ENCODE data around the gene CAMK2B. TPM values are rescaled to one million over a fixed set of nuclear protein-coding genes. Genes with fewer than 3 reads are reported as not detected.

The CAMK2B gene
- total RNA-seq, 1 donor from 2014 or later: not detected

DNA sequence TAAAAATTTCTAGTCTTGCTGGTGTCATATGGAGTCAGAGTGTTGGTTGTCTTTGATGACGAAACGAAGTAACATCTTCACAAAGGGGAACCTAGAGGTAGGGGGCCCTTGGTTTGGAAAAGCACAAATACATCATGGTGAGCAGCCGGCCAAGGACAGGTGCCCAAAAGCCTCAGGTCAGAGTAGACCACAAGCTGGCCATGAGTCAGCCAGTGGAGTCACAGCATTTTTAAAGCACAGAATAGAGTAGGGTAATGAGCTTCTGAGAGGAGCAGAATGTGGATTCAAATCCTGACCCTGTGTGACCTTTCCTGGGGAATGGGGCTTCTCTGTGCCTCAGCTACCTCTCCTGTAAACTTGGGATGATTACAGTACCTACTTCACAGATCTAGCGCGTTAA is 5.3 kb downstream of the CAMK2B start:
- TF ChIP-seq CTCF (IDR thresholded peaks at IDR 0.05; ENCODE audit: insufficient read depth, low read length, severe bottlenecking): no peak
- Histone ChIP-seq H3K4me3 (ENCODE audit: low read depth, low read length) (no peak overlapping the region), H3K27me3 (ENCODE audit: control insufficient read depth, insufficient read depth, low read length) (peaks cover 15% of the 10 kb centered on the region), H3K36me3 (ENCODE audit: control insufficient read depth, insufficient read depth, low read length) (no peaks in the 10 kb centered on the region)
- no peak for FAIRE-seq
- DNase-seq (ENCODE audit: low read depth): no peak

GRCh38 chr7:44318332-44318731 is 7.1 kb downstream of the CAMK2B start:
- H3K4me3 ChIP-seq (ENCODE audit: low read depth, low read length): no peak overlapping the region
- DNase-seq (ENCODE audit: low read depth) (no peak), FAIRE-seq (no peak)
- H3K36me3 ChIP-seq (ENCODE audit: control insufficient read depth, insufficient read depth, low read length): no peaks in the 10 kb centered on the region
- no peak for TF ChIP-seq CTCF (IDR thresholded peaks at IDR 0.05; ENCODE audit: insufficient read depth, low read length, severe bottlenecking)
- H3K27me3 ChIP-seq (ENCODE audit: control insufficient read depth, insufficient read depth, low read length): peaks cover 2% of the 10 kb centered on the region

GRCh38 chr7:44315301-44315903 is 10.0 kb downstream of the CAMK2B start:
- FAIRE-seq (no peak), DNase-seq (ENCODE audit: low read depth) (no peak)
- H3K27me3 ChIP-seq (ENCODE audit: control insufficient read depth, insufficient read depth, low read length): no peaks in the 10 kb centered on the region
- H3K4me3 ChIP-seq (ENCODE audit: low read depth, low read length): no peak overlapping the region
- no peaks in the 10 kb centered on the region for H3K36me3 ChIP-seq (ENCODE audit: control insufficient read depth, insufficient read depth, low read length)
- no peak for TF ChIP-seq CTCF (IDR thresholded peaks at IDR 0.05; ENCODE audit: insufficient read depth, low read length, severe bottlenecking)

DNA sequence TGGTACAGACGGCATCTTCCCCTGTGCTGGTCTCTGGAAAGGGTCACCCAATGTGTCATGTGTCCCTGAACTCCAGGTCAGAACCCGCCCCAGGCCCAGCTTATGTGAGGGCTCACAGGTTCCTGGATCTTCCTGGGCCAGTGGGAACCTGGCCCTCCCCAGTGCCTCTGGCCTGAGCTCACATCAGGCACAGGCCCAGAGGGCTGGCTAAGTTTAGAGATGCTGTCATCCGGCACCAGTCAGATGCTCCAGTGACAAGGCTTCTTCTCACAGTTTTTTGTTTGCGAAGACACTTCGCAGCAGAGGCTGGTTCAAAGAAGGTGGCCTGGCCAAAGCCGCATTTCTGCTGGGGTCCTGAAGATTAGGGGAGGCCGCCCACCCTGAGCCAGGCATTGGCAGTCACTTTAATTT is 11.8 kb downstream of the CAMK2B start:
- Histone ChIP-seq H3K36me3 (ENCODE audit: control insufficient read depth, insufficient read depth, low read length) (no peaks in the 10 kb centered on the region), H3K4me3 (ENCODE audit: low read depth, low read length) (no peak overlapping the region), H3K27me3 (ENCODE audit: control insufficient read depth, insufficient read depth, low read length) (no peaks in the 10 kb centered on the region)
- no peak for TF ChIP-seq CTCF (IDR thresholded peaks at IDR 0.05; ENCODE audit: insufficient read depth, low read length, severe bottlenecking)
- DNase-seq (ENCODE audit: low read depth): no peak
- no peak for FAIRE-seq

DNA sequence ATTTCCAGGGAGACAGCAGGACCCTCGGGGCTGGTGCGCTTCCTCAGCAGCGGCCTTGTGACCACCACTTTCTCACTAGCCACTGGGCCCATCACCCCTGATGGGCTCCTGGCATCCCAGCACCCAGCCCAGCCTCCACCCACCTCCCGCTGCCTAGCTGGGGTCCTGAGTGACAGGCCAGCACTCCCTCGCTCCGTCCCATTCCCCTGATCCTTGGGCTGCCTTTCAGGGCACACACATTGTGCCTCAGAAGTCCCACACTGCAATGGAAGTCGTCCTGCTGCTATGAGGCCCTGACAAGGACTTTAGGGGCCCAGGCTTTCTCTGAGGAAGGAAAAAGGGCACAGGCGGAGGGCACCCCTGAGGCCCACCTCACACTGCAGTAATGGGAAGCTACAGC is 12.4 kb downstream of the CAMK2B start:
- H3K27me3 ChIP-seq (ENCODE audit: control insufficient read depth, insufficient read depth, low read length): no peaks in the 10 kb centered on the region
- no peak overlapping the region for H3K4me3 ChIP-seq (ENCODE audit: low read depth, low read length)
- H3K36me3 ChIP-seq (ENCODE audit: control insufficient read depth, insufficient read depth, low read length): no peaks in the 10 kb centered on the region
- DNase-seq (ENCODE audit: low read depth) (no peak), FAIRE-seq (no peak)
- TF ChIP-seq CTCF (IDR thresholded peaks at IDR 0.05; ENCODE audit: insufficient read depth, low read length, severe bottlenecking): no peak
